Epidermal melanocyte (primary cell): ENCODE measurements around the gene DNHD1.
"Not testable (repeated sequence)": the region's sequence is repeated elsewhere in the genome, so short reads cannot be mapped to it uniquely, and the experiment has no call there.

Experiments
- DNase-seq: peaks from one replicate; pipeline ENCODE4 v3.0.0; 2011; ENCODE audit warnings: low spot score; ENCODE audit not compliant: insufficient read length

DNHD1 gene

DNA sequence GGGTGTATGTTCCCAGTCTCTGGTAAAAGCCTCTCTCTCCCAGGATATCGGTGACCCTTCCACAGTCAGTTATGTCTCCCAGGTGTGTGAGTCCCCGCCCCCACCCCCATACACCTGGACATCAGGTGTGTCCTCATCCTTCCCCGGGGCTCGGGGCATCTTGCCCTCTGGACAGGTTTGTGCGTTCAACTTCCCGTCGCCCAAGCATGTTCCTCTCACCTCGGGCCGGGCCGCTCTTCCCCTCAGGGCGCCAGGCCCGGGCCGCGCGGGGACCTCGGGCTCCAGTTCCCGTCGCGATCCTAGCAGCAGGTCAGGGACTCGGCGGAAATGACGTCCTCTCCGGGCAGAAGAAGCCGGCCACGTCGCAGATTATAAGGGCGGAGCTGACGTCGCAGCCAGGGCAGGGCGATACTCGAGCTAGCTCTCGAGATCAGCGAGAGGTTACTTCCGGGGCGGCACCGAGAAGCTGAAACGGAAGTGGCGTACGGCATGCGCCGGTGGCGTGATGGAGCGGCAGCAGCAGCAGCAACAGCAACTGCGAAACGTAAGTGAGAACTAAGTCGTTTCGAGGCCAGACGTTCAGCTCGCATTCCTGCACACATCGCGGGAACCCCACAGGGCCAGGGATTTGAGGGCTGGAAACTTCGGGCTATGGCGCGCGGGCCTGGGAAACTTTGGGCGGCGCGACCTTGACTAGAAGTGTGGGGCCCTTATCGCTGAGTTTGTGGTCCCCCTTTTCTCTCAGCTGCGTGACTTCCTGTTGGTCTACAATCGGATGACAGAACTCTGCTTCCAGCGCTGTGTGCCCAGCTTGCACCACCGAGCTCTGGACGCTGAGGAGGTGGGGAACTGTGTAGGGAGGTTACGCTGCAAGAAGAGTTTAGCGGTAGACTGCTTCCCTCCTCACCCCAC, 15.8 kb upstream of the DNHD1 start, which contains the start of the genes ARFIP2 and TIMM10B:
Gene ARFIP2, minus strand, starts transcription at position 320 of the 912 bp plus-strand sequence. CDS start 910 bp downstream, outside the sequence.
Gene TIMM10B, plus strand, starts transcription at position 490 of the 912 bp plus-strand sequence. Its CDS starts 16 bp downstream, at position 506.
- DNase-seq, result peak; percentile 97

DNA sequence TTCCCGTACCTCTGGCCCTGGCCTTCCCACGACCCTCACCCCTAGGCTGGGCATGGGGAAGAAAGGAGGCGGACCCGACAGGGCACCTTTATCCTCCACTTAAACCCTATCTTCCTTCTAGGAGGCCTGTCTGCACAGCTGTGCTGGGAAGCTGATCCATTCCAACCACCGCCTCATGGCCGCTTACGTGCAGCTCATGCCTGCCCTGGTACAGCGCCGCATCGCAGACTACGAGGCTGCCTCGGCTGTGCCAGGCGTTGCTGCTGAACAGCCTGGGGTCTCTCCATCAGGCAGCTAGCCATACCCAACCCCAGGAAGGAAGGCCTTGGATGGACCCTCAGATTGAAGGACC, 15.2 kb upstream of the DNHD1 start:
- no peak for DNase-seq

- no peak for DNase-seq
Measured at GRCh38 chr11:6482441-6482840, 14.6 kb upstream of the DNHD1 start.

GRCh38 chr11:6483015-6483414, 14.1 kb upstream of the DNHD1 start:
- DNase-seq, result no peak

GRCh38 chr11:6485661-6486060, 11.4 kb upstream of the DNHD1 start:
- no peak for DNase-seq

- no peak for DNase-seq
Measured at GRCh38 chr11:6486256-6486655, 10.8 kb upstream of the DNHD1 start.

DNA sequence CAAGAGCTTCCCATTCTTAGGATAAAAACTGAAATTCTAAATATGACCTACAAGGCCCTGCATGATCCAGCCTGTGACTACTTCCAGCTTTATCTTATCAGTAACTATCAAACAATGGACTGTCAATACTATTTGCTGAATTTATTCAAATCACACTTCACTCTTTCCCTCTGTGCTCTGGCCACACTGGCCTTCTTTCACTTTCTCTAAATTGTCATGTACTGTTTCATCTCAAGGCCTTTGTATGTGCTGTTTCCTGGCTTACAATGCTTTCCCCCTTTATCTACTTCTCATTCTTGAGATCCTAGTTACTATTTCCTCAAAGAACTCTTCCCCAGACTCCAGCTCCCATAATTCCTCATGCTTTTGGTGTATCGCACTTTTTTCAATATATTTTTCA, 10.1 kb upstream of the DNHD1 start:
- DNase-seq, result no peak

- DNase-seq, result no peak
Measured at GRCh38 chr11:6488342-6488741, 8.7 kb upstream of the DNHD1 start.

DNA sequence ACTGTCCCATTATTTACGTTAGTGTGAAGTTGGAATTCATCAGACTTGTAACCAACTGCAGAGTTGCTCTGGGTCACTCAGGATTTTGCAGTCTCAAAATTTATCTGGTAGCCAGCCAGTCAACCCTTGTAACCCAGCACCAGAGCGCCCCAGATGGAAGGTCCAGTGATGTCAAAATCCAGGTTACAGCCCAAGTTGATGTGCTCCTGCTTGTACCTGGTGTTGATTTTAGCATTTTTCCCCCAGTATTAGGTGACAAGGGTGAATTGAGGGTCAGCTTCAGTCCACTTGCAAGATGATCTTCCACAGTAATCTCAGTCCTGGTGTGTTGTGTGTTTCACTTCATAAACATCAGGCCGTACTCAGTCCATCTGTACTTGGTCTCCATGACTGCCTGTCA, 8.3 kb upstream of the DNHD1 start:
- no peak for DNase-seq

DNA sequence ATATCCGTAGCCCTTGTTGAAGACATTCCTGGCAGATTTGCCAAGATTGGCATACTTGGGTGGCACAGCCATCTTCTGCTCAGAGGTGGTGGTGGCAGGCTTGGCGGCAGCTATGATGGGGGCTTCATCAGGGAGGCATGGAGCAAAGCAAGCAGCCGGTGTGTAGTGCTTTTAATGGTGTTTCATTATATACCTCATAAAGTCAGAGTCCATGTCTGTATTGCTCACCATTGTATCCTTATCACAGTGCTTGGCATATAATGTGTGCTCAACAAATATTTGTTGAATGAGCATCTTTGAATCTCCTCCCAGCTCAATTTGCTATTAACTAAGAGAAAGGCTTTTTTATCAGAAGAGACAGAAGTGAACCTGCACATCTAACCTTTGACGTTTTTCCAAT, 7.8 kb upstream of the DNHD1 start:
- no peak for DNase-seq

DNA sequence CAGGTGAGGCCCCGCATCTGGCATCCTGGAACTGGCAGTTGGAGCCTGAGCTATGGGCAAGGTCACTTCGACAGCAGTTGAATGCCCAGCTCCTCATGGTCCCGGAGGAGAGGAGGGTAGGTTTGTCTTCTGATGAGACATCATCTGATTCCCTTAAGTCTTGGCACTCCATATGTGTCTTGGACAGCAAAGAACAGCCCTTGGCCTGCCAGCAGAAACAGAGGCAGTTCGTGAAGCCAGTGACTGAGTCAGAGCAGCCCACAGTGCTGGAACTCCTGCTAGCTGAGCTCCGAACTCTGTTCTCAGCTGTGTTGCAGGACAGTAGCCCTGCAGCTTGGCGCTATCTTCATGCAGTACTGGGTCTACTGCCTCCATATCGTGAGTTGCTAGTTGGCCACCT, 1.0 kb downstream of the DNHD1 start:
- DNase-seq, result no peak

DNA sequence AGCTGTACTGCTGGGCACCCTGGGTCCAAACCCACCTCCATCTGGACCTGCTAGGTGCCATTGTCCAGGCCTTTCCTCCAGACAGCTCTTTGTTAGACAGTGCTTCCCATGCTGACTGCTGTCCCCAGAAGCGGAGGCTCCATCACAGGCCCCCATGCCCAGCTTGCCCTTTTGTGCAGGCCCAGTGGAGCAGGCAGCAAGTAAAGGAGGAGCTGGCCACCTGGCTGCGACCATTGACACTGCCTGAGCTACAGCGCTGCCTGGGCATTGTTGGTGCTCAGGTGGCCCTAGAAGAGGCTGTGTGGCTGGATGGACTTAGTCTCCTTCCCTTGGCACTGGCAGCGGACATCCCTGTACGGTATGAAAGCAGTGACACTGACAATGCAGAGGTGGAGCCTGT, 1.5 kb downstream of the DNHD1 start:
- no peak for DNase-seq

GRCh38 chr11:6502382-6502781, 5.3 kb downstream of the DNHD1 start:
- DNase-seq, result no peak

DNA sequence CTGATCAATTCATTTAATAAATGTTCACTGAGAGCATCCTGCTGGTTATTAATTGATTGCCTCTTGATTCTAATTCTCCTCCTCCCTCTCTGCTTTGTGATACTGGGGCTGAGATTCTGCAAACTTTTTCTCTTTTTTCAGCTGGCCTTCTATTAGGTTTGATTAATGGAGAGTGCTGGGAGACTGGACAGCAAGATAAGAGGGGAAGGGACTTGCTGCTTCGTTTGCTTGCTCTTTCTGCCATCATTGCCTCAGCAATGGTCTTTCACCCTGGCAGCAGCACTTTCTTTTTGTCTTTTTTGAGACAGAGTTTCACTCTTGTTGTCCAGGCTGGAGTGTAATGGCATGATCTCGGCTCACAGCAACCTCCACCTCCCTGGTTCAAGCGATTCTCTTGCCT, 7.1 kb downstream of the DNHD1 start:
- no peak for DNase-seq

- peak; percentile 68 for DNase-seq
Measured at GRCh38 chr11:6505577-6506240, 8.6 kb downstream of the DNHD1 start.

DNA sequence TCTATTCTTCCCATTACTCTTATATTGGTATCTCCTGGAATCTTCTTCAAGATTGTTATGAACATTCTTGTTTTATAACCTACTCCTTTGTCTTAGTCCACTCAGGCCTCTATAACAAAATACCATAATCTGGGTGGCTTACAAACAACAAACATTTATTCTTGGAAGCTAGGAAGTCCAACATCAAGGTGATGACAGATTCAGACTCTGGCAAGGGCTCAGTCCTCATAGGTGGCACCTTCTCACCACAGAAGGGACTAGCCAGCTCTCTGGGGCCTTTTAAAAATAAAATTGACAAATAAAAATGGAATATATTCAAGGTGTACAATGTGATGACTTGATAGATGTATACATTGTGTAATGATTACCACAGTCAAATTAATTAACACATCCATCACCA, 19.8 kb downstream of the DNHD1 start:
- no peak for DNase-seq

DNA sequence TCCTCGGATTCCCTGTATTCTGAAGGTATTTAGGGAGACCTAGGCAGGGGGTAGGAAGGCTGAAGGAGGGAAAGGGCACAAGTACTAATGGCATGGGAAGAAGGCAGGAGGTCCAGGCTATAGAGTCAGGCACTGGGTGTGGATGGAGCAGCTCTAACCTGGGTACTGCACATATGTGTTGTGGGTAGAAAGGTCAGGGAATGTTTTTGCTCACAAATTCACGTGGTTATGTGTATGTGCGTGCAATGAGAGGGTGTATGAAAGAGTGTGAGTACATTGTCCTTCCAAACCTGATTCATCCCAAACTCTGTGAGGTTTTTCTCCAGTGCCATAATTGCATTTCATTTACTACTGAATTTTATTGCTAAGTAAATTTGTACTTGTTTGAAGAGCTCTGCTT, 23.2 kb downstream of the DNHD1 start:
- DNase-seq, result no peak

GRCh38 chr11:6521946-6522345, 24.9 kb downstream of the DNHD1 start:
- not testable (repeated sequence) for DNase-seq

DNA sequence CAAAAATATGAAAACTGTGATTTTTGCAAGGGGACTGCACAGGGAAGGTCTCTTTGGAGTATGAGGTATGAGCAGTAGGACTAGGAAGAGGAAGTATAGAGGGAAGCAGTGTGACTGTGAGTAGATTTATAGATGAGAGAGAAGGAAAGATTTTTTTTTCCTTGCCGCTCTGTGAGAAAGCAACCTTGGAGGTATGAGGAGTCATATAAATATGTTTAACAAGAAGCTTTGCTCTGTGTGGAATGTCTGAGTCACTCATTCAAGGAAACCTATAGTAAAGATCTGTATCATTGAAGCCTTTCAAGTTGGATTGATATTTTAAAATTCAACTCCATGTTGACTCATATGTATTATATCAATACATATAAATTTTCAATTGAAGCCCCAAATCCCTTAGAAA, 26.2 kb downstream of the DNHD1 start:
- DNase-seq, result no peak

- no peak for DNase-seq
Measured at GRCh38 chr11:6526411-6527135, 29.5 kb downstream of the DNHD1 start.

GRCh38 chr11:6529266-6529665, 32.2 kb downstream of the DNHD1 start:
- no peak for DNase-seq

DNA sequence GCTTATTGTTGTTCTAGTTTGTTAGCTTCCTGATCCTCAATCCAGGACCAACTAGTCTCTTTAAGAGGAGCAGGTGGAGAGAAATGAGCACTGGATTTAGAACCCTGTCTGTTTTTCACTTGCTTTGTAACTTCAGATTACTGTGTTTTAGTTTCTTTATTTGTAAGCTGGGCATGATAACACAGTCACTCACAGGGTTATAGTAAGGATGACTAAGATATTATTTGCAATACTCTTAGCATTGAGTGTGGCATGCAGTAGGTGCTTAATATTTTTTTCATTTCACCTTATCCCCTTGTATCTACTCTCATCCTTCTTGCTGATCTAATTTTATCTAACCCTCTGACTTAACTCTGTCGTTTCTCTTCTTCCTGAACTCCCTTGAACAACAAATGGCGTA, 33.8 kb downstream of the DNHD1 start:
- no peak for DNase-seq
